Inferior parietal cortex (tissue), 1 donor: ENCODE results near the gene SLC9A3.
"Not testable (repeated sequence)": the region's sequence is repeated elsewhere in the genome, so short reads cannot be mapped to it uniquely, and the experiment has no call there.

Experiments
- DNase-seq: peaks from one replicate; pipeline ENCODE4 v3.0.0-alpha.2; 2016; ENCODE audit errors: extremely low spot score

The SLC9A3 gene

DNA sequence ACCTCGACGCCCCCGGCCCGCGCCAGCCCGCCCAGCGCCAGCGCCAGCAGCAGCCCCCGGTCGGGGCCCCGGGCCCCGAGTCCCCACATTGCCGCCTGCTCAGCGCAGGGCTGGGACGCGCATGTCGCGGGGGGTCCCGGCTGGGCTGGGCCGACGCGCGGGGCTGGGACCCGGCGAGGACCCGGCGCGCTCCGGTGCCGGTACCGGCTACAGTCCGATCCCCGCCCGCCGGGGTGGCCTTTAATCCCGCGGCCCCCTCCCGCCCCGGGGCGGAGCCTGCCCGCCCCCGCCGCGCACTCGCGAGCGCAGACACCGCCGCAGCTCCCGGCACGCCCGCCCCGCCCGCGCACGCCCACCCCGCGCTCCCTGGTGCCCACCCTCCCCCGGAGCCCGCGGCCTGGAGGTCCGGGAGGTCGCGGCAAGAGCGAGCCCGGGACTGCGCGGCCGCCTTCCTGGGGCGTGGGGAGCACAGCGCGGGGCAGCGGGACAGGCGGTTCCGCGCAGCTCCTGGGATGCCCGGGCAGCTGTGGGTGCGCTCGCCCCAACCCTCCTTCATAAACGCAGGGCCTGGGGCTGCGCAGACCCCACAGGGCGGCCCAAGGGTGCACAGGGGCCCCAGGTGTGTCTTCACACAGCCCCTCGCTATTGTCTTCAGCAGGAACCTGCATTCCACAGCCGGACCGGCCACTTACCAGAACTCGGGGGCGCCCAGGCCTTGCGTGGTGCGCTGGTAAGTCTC is at the start of gene SLC9A3:
Gene SLC9A3 (minus strand): TSS at position 216 of the 739 bp plus-strand sequence.
- DNase-seq: no peak

DNA sequence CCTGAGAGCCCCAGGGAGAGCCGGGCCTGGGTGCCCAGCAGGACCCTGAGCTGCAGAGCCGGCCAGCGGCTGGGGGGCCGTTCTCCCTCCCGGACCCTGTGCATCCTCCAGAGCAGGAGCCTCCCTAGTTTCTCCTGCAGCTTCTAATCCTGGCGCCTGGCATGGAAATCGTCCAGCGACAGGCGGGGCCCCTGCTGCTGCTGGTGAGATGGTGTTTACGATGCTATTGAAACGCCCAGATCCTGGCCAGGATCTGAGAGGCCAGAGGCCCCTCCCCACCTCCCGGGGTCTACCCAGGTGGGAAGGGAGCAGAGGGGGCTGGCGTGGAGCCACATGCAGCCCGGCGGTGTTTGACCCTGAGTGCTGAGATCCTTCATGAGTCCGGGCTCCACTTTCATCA is 49.7 kb upstream of the SLC9A3 start:
- DNase-seq: no peak

DNA sequence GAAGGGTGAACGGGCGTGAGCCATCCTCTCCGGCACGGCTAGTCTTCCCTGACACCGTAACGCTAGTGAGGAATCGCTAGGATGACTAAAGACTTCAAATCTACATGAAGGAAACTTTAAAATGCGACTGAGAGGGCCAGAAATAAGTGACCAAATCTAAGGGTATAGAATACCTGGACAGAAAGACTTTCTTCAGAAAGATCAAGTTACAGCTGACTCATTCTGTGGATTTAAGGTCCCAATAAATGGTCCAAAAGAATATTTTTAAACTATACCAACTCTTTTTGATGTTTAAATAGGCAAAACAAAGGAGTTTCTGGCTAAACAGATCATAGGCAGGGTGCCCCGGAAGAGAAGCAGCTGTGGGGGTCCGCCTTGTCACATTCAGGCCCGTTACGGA is 49.0 kb upstream of the SLC9A3 start:
- no peak for DNase-seq

DNA sequence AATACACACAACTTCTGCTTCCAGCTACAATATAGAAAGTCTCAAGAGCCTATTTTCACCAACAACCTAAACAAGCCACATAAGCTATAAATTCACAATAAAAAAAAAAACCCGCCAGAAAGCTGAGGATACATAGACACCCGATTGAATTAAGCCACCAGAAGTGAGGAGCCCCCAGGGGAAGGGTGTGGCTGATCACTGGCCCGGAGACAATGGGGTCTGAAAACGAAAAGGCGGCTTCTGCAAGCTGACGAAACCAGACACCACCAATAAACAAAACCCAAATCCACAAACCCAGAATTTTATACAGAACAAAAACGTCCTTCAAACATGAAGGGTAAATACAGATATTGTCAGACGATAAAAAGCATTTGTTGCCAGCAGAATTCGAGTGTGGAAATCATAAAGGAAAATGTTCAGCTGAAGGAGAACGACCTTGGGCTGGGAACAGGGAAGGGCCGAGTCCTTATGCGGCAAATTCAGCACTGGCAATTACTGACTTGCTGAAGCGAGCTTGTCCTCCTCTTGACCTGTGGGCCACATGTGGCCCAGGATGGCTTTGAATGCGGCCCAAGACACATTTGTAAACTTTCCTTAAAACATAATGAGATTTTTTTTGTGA is 48.3 kb upstream of the SLC9A3 start:
- no peak for DNase-seq

DNA sequence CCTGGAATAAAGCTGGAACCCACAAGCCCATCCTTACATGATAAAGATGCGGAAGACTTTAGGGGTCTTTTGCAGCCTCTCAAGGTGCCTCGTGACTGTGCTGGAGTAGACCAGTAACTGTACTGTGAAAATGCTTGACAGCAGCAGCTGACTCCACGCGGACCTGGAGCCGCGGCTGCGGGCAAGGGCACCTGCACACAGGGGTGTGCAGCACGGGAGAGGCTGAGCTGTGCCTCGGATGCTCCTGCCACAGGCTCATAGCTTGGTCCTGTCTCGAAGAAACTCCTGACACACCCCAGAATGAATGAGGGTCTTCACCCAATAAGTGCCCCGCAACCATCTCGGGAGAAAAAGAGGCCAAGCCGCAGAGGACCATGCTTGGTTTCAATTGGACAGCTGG is 47.5 kb upstream of the SLC9A3 start:
- DNase-seq: no peak

DNA sequence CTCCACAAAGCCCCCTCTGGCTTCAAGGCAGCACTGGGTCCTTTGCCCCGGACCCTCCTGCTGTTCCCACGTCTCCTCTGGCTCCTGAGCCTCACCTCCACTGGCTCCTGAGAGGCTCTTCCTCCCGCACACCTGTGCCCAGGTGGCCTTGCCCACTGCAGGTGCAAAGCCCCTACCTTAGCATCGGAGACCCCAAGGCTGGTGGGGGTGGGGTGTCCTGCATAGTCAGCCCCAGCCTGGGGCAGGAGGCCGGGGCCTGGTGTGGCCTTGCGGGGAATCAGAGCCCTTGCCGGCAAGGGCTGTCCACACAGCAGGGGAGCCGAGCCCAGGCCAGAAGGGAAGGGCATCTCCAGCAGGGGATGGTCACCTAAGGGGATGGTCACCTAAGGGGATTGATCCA is 46.6 kb upstream of the SLC9A3 start:
- DNase-seq: no peak

DNA sequence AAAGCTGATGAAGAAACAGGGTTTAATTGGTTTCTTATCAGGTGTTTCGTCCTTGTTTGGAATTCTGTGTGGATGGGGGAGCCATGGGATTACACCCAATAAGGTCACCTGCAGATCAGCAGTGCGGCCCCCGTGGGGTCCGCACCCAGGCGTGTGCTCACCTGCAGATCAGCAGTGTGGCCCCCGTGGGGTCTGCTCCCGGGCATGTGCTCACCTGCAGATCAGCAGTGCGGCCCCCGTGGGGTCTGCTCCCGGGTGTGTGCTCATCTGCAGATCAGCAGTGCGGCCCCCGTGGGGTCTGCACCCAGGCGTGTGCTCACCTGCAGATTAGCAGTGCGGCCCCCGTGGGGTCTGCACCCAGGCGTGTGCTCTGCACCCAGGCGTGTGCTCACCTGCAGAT is 46.2 kb upstream of the SLC9A3 start:
- DNase-seq: no peak

DNA sequence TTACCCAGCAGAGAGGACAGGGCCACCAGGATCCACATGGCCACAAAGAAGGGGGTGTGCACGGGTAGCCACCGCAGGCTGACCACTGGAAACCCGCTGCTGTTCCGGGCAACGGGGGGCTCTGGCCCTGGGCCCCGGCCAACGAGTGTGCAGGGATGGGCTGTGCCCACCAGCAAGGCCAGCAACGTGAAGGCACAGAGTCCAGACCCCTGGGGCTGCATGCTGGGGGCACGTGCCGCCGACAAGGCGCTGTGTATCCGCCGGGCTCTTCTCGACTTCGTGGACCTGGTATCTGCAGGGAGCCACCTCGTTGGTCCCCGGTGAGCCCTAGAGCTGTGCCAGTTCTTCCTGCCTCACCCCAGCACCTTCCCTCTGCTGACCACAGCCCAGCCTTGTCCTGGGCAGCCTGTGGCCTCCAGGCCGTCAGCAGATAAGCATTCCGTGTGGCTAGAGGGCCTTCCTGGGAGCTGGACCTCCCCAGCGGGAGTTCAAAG is 45.7 kb upstream of the SLC9A3 start:
- DNase-seq: no peak

DNA sequence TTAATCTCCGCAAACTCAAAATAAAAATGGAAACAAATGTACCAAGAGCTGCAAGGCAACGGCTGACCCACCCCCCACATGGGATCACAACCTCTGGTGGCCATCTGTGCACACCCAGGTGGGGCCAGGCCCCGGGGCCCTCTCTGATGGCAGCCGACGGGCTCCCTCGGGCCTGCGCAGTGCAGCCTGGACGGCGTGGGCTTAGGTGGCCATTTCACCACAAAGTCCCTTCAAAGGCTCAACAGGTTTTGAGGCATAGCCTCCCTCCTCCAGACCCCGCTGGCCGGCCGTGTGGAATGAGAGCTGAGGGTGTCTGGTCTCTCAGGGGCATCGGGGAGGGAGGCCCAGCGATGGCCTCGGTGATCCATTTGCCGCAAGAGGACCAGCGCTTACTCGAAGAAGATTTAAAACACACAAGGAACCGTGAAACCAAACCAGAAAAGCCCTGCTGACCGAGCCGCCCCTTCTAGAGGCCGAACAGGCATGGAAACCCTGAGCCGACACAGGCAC is 45.2 kb upstream of the SLC9A3 start:
- DNase-seq: no peak

DNA sequence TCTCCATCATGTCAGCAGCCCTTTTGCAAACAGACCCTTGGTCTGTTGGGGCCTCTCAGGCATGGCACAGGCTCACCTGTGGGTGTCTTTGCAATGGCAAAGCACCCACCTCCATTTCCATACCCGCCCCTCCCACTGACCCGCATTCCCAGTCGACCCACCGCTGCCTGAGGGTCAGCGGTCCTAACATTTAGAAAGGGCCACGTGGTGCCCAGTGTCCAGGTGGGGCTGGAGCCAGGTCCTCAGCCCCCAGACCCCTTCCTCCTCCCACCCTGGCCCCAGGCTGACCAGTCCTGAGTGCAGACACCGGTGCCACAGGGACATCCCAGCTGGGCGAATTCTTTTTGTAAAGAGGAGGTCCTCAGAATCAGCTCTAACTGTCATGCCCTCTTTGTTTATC is 44.6 kb upstream of the SLC9A3 start:
- no peak for DNase-seq

DNA sequence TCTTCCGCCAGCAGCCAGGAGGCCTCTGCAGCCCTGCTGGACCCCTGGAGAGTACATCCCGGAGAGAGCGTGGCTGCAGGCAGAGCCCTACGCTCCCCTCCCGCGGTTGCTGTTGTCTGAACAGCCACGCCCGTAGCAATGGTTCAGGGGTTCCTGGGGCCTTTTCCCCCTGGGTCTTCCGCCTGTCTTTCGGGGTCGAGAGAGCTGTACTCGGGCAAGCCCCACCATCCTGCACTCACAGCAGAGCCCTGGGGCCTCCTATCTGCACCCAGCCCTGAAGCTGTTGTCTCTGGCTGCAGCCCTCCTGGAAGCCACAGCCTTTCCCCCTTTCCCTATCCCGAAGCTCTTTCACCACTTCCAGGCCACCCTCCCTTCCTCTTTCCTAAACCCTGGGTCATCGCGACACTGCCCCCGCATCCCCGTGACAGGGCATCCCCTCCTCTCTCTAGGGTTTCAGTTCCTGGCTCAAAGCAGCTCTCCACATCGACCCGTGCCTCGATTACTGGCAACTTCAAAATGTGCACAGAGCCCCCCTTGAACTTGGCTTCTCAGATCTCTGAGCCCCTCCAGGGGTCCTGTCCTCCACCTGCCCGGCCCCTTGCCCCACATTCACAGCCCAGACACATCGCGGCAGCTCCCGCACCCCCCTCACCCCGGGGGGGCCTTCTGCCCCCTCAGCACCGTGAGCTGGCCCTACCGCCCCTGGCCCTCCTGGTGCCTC is 44.0 kb upstream of the SLC9A3 start:
- DNase-seq: no peak

DNA sequence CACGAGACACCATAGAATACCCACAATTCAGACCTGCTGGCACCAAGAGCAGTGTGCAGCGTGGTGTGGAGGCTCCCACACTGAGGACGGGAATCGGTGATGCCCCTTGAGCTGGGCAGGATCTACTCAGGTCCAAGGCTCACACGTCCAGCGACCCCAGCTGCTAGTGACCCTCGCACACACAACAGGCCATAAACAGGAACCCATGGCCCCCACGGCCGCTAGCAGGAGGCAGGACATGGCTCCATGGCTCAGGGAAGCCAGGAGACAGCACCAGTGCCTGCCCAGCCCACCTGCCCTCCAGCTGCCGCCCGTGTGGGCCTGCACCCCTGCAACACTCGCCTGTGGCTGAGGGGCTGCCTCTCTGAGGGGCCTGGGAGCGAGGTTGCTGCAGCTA is 43.4 kb upstream of the SLC9A3 start:
- no peak for DNase-seq

DNA sequence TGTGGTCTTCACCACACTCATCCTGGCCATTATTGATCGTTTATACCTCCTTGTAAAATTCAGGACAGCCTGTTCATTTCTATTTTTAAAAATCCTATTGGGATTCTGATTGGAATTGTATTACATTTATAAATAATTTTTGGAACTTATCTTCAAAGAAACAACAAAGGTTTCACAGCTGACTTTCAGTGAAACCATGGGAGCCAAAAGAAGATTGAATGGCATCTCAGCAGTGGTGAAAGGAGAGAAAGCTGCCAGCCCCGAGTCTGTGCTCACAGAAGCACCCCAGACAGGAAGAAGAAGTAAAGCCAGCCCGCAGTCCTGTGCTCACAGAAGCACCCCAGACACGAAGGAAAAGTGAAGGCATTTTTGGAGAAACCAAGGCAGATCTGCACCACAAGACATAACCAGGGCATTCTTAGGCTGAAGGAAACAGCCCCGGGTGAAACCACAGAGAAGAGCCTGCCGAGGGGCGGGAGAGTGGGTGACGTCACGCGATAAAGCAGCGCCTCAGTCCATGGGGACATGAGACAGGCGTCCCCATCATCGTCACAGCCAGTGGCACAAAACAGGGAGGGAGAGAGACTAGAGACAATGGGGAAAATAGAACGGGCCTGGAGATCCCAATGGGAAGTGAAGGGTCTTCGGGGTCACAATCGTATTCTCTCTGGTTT is 42.5 kb upstream of the SLC9A3 start:
- no peak for DNase-seq

DNA sequence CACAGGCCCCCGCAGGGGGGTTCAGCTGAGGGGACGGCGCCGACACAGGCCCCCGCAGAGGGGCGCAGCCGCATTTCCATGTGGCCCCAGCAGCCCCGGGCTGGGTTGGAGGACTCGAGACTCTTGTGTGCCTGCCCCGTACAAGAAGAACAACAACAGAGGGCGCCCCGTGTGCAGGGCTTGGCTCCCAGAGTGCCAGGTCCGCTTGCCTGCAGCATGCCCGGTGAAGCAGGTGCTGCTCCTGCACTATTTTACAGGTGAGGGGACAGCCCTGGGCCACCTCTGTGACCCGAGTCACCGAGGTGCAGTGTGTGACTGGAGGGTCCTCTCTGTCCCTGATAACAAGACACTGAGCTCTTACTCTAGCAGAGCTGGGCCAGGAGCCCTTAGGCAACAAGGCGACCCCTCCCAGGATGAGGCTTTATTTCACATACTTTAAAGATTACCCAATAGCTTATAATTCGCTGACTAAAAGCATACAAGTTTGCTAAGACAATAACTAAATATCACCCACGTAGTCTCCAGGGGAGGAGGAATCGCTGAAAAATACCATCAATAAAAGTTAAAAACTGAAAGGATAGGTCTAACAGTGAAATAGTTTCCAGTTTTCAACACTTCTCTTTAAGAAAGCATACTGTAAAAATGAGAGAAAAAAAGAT is 41.7 kb upstream of the SLC9A3 start:
- DNase-seq: no peak

DNA sequence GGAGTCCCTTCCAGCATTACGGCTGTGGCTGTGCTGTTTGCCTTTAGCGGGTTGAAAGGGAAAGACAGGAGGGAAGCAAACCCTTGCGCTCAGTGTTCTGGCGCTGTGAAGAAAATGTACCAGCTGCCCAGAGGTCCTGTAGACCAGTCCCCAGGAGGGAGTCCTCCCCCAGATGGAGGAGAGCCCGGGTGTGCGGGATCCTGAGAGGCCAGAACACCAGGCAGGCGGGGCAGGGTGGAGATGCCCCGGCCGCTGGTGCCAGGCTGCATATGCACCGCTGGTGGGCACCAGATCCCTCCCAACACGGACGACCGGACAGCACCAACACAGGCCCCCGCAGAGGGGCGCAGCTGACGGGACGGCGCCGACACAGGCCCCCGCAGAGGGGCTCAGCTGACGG is 37.2 kb upstream of the SLC9A3 start:
- no peak for DNase-seq

DNA sequence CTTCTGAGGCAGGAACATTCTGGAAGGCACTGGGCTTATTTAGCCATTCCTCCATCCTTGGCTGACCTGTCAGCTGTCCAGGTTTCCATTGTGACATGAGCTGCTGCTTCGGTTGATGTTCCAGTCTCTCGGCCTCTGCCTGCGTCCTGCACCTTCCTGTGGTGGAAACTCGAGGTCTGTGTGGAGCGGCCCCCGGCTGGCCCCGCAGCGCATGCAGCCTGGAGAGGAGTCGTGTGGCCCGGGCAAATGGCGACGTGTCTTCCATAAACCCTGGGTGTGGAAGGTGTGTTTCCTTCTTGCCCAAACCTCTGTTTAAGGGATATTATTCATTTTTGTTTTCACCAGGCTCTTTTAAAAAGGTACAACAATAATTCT is 36.5 kb upstream of the SLC9A3 start:
- DNase-seq: no peak

DNA sequence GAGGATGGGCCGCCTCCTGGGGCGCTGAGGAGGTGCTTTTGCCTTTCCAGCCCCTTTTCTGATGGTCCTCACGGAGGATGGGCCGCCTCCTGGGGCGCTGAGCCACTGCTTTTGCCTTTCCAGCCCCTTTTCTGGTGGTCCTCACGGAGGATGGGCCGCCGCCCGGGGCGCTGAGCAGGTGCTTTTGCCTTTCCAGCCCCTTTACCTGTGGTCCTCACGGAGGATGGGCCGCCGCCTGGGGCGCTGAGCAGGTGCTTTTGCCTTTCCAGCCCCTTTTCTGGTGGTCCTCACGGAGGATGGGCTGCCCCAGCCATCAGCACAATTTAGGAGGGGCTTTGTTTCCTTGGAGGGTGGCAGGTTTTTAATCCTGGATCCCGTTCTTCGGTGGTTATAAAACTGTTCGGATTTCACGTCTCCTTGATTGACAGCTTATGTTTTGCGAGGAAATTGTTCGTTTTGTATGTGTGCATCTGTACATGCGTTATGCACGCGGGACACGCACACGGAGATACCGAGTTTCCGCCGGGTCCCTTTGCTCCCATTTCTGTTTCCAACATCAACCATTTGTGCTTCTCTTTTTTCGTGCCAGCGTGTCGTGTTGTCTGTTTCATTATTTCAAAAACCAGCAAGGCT is 34.7 kb upstream of the SLC9A3 start:
- no peak for DNase-seq

DNA sequence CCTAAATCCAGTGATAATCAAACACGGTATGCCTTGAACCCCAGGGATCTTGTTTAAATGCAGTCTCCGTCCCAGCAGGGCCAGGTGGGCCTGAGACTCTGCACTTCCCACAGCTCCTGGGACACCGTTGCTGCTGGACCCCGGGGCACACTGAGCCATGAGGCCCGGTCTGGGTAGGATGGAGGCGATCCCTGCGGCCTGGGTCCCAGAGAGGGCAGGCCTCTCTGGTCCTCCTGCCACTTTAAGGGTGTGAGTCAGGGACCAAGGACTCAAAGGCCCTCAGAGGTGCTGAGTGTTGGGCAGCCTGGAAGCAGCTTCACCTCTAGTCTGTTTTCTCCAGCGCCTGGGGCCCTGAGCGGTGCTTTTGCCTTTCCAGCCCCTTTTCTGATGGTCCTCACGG is 34.1 kb upstream of the SLC9A3 start:
- DNase-seq: no peak

DNA sequence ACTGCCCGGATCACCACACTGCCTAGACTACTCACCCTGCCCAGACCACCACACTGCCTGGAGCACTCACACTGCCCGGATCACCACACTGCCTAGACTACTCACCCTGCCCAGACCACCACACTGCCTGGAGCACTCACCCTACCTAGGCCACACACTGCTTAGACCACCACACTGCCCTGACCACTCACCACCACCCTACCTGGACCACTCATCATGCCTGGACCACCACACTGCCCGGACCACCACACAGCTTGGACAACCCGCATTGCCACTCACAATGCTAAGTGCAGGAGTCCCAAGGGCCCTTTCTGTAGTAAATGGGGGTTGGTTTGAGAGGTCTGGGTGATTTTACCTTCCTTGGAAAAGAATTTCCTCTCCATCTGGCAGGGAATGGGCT is 33.7 kb upstream of the SLC9A3 start:
- DNase-seq: not testable (repeated sequence)

DNA sequence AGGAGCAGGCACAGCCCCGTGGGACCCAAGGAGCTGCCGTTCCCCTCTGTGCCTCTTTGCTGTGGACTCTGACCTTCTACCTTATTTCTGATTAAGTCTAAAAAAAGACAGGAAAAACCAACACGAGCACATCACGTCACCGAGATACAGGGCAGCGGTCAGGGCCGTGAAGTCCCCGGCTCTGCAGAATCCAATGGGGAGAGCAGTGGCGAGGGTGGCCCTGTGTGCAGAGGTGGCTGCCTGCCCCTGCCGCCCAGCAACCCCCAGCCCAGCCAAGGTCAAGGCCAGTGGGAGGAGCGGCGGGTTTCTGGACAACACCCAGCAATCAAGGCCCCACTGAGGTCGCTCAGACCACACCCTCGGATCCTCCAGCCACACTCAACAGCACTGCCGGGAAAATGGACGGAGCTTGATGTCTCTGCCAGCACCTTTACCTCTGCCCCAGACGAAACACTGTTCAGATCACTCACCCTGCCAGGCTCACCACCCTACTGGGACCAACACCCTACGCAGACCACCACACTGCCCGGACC is 32.7 kb upstream of the SLC9A3 start:
- no peak for DNase-seq

DNA sequence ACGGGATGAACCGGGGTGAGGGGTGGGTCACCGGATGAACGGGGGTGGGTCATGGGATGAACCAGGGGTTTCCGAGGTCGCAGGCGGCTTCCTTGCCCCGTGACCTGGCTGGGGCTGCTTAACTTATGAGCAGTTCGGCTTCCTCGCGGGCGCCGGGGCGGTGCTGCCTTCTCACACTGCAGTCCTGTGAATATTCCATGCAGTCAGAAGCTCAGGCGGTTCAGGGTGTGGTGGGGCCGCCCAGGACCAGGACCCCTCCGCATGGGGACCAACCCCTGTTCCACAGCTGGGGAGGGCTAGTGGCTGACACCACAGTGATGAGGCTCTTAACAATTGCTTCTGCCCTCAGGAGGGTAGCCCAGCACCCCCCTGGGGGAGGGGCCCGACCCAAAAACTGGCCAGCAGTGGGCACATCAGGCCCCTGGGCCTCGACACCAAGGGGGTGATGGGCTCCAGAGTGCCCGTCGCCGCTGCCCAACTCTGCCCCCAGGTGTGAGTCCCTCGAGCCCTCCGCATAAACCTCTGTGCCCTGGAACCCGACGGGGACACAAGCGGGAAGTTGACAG is 30.9 kb upstream of the SLC9A3 start:
- no peak for DNase-seq
